GM23338 (cell line): Measurements from ENCODE around the gene RXRA.

Source experiments
- CREB1 ChIP-seq: fragments of 250-450 bp; sonication (Bioruptor Pico); IDR thresholded peaks from 2 replicates; pipeline ENCODE4 v1.5.0; 2020; ENCODE audit warnings: low read depth, mild to moderate bottlenecking, moderate library complexity
- EZH2 ChIP-seq: fragments of 200-600 bp; sonication (generic); IDR thresholded peaks from one replicate; pipeline ENCODE4 v1.8.0; 2017; ENCODE audit warnings: antibody characterized with exemption, mild to moderate bottlenecking, low read depth; ENCODE audit not compliant: unreplicated experiment
- JUNB ChIP-seq: IDR thresholded peaks from one replicate; pipeline ENCODE4 v1.6.1; 2016; ENCODE audit warnings: antibody characterized with exemption; ENCODE audit not compliant: unreplicated experiment
- NANOG ChIP-seq: IDR thresholded peaks from 2 replicates; pipeline ENCODE4 v1.6.1; 2016; ENCODE audit warnings: antibody characterized with exemption, borderline replicate concordance
- POLR2AphosphoS5 ChIP-seq: IDR thresholded peaks from 2 replicates; pipeline ENCODE4 v1.6.1; 2016; ENCODE audit warnings: antibody characterized with exemption, low read depth
- TF ChIP-seq, protein P1 (sequence below), 2 experiments: fragments of 200-600 bp in 1 of 2; sonication (generic) in 1 of 2; conservative IDR thresholded peaks; 2 replicates each; pipeline versions ENCODE4 v1.5.1 to v1.6.1; 2016 to 2017; ENCODE audit warnings: antibody characterized with exemption in 2 of 2, low read depth in 2 of 2, mild to moderate bottlenecking in 2 of 2, moderate library complexity in 1 of 2
- TF ChIP-seq, protein P2 (sequence below): IDR thresholded peaks from one replicate; pipeline ENCODE4 v1.6.1; 2018; ENCODE audit warnings: antibody characterized with exemption; ENCODE audit not compliant: unreplicated experiment

DNA sequence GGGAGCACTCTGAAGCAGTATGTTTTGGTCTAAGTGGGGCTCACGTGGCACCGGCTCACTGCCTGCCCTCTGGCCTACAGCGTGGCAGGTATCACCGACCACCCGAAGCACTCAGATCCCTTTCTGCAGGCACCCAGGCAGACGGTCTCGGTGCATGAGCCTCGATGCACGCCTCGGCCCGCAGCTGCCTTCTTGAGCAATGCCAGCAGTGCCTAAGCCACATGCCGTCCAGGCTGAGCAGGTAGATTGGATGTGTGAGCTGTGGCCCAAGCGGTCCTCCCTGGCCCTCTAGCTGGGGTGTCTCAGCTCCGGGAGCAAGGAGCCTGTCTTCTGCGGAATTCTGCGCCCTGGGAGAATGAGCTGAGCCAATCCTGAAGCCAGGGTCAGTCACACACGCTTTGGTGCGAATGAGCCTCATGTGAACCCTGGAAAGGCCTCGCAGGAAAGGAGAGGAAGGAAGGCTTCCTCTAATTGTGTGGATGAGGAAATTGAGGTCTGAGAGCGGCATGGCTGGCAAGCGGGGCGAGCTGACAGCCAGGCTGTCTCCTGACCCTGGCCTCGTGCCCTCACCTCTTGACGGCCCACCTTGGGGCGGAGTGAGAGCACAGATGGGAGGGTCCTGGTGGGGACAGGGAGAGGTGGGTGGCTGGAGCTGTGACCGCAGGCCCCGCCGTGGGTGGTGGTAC is 14.4 kb downstream of the RXRA start:
- TF ChIP-seq, protein P1, sequence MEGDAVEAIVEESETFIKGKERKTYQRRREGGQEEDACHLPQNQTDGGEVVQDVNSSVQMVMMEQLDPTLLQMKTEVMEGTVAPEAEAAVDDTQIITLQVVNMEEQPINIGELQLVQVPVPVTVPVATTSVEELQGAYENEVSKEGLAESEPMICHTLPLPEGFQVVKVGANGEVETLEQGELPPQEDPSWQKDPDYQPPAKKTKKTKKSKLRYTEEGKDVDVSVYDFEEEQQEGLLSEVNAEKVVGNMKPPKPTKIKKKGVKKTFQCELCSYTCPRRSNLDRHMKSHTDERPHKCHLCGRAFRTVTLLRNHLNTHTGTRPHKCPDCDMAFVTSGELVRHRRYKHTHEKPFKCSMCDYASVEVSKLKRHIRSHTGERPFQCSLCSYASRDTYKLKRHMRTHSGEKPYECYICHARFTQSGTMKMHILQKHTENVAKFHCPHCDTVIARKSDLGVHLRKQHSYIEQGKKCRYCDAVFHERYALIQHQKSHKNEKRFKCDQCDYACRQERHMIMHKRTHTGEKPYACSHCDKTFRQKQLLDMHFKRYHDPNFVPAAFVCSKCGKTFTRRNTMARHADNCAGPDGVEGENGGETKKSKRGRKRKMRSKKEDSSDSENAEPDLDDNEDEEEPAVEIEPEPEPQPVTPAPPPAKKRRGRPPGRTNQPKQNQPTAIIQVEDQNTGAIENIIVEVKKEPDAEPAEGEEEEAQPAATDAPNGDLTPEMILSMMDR (conservative IDR thresholded peaks at IDR 0.05; ENCODE audit: low read depth in 2 of 2): no peak
- TF ChIP-seq CREB1 (no peak), NANOG (no peak), JUNB (no peak), EZH2 (no peak), POLR2AphosphoS5 (no peak)
- TF ChIP-seq, protein P2, sequence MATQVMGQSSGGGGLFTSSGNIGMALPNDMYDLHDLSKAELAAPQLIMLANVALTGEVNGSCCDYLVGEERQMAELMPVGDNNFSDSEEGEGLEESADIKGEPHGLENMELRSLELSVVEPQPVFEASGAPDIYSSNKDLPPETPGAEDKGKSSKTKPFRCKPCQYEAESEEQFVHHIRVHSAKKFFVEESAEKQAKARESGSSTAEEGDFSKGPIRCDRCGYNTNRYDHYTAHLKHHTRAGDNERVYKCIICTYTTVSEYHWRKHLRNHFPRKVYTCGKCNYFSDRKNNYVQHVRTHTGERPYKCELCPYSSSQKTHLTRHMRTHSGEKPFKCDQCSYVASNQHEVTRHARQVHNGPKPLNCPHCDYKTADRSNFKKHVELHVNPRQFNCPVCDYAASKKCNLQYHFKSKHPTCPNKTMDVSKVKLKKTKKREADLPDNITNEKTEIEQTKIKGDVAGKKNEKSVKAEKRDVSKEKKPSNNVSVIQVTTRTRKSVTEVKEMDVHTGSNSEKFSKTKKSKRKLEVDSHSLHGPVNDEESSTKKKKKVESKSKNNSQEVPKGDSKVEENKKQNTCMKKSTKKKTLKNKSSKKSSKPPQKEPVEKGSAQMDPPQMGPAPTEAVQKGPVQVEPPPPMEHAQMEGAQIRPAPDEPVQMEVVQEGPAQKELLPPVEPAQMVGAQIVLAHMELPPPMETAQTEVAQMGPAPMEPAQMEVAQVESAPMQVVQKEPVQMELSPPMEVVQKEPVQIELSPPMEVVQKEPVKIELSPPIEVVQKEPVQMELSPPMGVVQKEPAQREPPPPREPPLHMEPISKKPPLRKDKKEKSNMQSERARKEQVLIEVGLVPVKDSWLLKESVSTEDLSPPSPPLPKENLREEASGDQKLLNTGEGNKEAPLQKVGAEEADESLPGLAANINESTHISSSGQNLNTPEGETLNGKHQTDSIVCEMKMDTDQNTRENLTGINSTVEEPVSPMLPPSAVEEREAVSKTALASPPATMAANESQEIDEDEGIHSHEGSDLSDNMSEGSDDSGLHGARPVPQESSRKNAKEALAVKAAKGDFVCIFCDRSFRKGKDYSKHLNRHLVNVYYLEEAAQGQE: no peak
